ENCODE measurements around the gene GIT2.
"Not testable (repeated sequence)": the region's sequence is repeated elsewhere in the genome, so short reads cannot be mapped to it uniquely, and the experiment has no call there.

GIT2 gene

DNA sequence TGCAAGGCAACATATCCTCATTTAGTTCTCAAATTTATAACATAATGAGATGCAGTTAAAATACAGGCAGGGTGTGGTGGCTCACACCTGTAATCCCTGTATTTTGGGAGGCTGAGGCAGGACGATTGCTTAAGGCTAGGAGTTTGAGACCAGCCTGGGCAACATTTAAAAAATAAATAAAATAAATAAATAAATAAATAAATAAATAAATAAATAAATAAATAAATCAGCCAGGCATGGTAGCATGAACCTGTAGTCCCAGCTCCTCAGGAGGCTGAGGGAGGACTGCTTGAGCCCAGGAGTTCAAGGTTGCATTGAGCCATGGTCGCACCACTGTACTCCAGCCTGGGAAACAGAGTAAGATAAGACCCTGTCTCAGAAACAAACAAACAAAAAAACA, 56.7 kb downstream of the GIT2 start:
- no peak overlapping the region for H3K27ac ChIP-seq (ENCODE audit: insufficient read depth, low read length, poor library complexity, severe bottlenecking)
- no peaks in the 10 kb centered on the region for H3K9me3 ChIP-seq (ENCODE audit: control insufficient read depth, low read length)
- H3K27me3 ChIP-seq (replicated peaks; ENCODE audit: control insufficient read depth, insufficient read depth, low read length, poor library complexity, severe bottlenecking) = no peaks in the 10 kb centered on the region
- no peaks in the 10 kb centered on the region for H3K4me1 ChIP-seq (ENCODE audit: control insufficient read depth, insufficient read depth, low read length, poor library complexity, severe bottlenecking)
- H3K36me3 ChIP-seq (ENCODE audit: control insufficient read depth, insufficient read depth, low read length) = peaks cover 36% of the 10 kb centered on the region
- no peak overlapping the region for H3K4me3 ChIP-seq (ENCODE audit: insufficient read depth, low read depth, low read length, poor library complexity, severe bottlenecking)
- no peak for DNase-seq

DNA sequence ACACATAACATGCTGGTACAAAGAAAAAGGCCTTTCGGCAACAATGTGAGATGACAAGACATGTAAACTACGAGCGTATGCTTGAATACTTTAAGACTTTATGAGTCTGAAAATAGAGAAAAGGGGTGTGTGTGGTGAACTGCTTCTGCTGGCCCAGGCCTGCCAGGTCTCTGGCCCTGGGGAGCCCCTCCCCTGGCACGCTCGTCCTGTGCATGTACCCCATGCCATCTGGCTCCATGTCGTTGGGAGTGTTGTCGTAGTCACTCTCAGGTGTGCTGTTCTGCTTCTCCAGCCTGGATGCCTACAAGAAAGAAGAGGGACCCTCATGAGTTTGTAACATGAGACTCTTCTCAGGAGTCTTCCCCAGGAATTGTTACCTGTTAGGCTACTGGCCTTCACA, 57.2 kb downstream of the GIT2 start:
- DNase-seq = no peak
- H3K4me3 ChIP-seq (ENCODE audit: insufficient read depth, low read depth, low read length, poor library complexity, severe bottlenecking) = no peak overlapping the region
- no peaks in the 10 kb centered on the region for H3K4me1 ChIP-seq (ENCODE audit: control insufficient read depth, insufficient read depth, low read length, poor library complexity, severe bottlenecking)
- H3K9me3 ChIP-seq (ENCODE audit: control insufficient read depth, low read length) = no peaks in the 10 kb centered on the region
- no peaks in the 10 kb centered on the region for H3K27me3 ChIP-seq (replicated peaks; ENCODE audit: control insufficient read depth, insufficient read depth, low read length, poor library complexity, severe bottlenecking)
- no peak overlapping the region for H3K27ac ChIP-seq (ENCODE audit: insufficient read depth, low read length, poor library complexity, severe bottlenecking)
- H3K36me3 ChIP-seq (ENCODE audit: control insufficient read depth, insufficient read depth, low read length) = peaks cover 42% of the 10 kb centered on the region

- no peaks in the 10 kb centered on the region for H3K27me3 ChIP-seq (replicated peaks; ENCODE audit: control insufficient read depth, insufficient read depth, low read length, poor library complexity, severe bottlenecking)
- no peak for DNase-seq
- H3K4me1 ChIP-seq (ENCODE audit: control insufficient read depth, insufficient read depth, low read length, poor library complexity, severe bottlenecking) = no peaks in the 10 kb centered on the region
- no peak overlapping the region for H3K4me3 ChIP-seq (ENCODE audit: insufficient read depth, low read depth, low read length, poor library complexity, severe bottlenecking)
- no peak overlapping the region for H3K27ac ChIP-seq (ENCODE audit: insufficient read depth, low read length, poor library complexity, severe bottlenecking)
- H3K36me3 ChIP-seq (ENCODE audit: control insufficient read depth, insufficient read depth, low read length) = peaks cover 55% of the 10 kb centered on the region
- no peaks in the 10 kb centered on the region for H3K9me3 ChIP-seq (ENCODE audit: control insufficient read depth, low read length)
Observed at GRCh38 chr12:109937371-109937770, 58.8 kb downstream of the GIT2 start.

DNA sequence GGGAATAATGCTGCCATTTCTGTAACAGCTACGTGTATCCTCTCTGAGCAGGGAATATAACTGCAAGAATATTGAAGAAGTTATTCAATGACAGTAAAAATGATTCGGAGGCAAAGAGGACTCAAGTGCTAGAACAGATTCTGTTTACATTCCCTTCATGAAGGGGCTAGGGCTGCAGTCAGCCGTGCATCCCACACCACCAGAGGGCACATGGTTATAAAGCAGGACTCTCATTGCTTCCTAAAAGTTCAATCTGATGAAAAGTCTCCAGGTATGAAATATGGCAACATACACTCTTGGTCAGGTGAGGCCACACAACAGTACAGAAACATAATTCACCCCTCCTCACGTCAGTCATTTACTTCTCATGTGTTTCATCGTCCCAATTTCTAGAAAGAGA, 62.1 kb downstream of the GIT2 start:
- no peaks in the 10 kb centered on the region for H3K27me3 ChIP-seq (replicated peaks; ENCODE audit: control insufficient read depth, insufficient read depth, low read length, poor library complexity, severe bottlenecking)
- no peak for DNase-seq
- no peak overlapping the region for H3K27ac ChIP-seq (ENCODE audit: insufficient read depth, low read length, poor library complexity, severe bottlenecking)
- no peak overlapping the region for H3K4me3 ChIP-seq (ENCODE audit: insufficient read depth, low read depth, low read length, poor library complexity, severe bottlenecking)
- no peaks in the 10 kb centered on the region for H3K9me3 ChIP-seq (ENCODE audit: control insufficient read depth, low read length)
- H3K36me3 ChIP-seq (ENCODE audit: control insufficient read depth, insufficient read depth, low read length) = peaks cover 76% of the 10 kb centered on the region
- no peaks in the 10 kb centered on the region for H3K4me1 ChIP-seq (ENCODE audit: control insufficient read depth, insufficient read depth, low read length, poor library complexity, severe bottlenecking)

- Histone ChIP-seq H3K36me3 (ENCODE audit: control insufficient read depth, insufficient read depth, low read length) (peaks cover 66% of the 10 kb centered on the region), H3K9me3 (ENCODE audit: control insufficient read depth, low read length) (no peaks in the 10 kb centered on the region), H3K4me3 (ENCODE audit: insufficient read depth, low read depth, low read length, poor library complexity, severe bottlenecking) (no peak overlapping the region), H3K27ac (ENCODE audit: insufficient read depth, low read length, poor library complexity, severe bottlenecking) (no peak overlapping the region), H3K27me3 (replicated peaks; ENCODE audit: control insufficient read depth, insufficient read depth, low read length, poor library complexity, severe bottlenecking) (no peaks in the 10 kb centered on the region), H3K4me1 (ENCODE audit: control insufficient read depth, insufficient read depth, low read length, poor library complexity, severe bottlenecking) (no peaks in the 10 kb centered on the region)
- no peak for DNase-seq
Observed at GRCh38 chr12:109932878-109933503, 63.2 kb downstream of the GIT2 start.

DNA sequence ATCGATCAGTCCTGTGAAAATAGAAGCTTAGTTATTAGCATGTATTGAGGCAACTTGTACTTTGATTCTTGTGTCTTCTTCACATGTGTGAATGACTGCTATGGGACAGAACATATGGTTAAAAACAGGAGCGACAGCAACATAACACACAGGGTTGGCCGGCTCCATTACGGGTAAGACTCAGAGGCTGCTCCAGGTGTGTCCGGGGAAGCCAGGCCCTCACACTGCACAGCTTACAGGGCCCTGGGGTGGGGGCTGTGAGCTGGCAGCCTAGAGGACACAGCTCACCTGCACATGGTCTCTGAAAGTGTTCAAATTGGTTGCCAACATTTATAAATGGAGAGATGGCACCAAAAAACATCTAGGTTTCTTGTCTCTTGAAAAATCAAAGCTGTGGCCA, 65.0 kb downstream of the GIT2 start:
- Histone ChIP-seq H3K27me3 (replicated peaks; ENCODE audit: control insufficient read depth, insufficient read depth, low read length, poor library complexity, severe bottlenecking) (no peaks in the 10 kb centered on the region), H3K36me3 (ENCODE audit: control insufficient read depth, insufficient read depth, low read length) (peaks cover 52% of the 10 kb centered on the region), H3K4me3 (ENCODE audit: insufficient read depth, low read depth, low read length, poor library complexity, severe bottlenecking) (no peak overlapping the region), H3K4me1 (ENCODE audit: control insufficient read depth, insufficient read depth, low read length, poor library complexity, severe bottlenecking) (no peaks in the 10 kb centered on the region), H3K9me3 (ENCODE audit: control insufficient read depth, low read length) (no peaks in the 10 kb centered on the region), H3K27ac (ENCODE audit: insufficient read depth, low read length, poor library complexity, severe bottlenecking) (no peak overlapping the region)
- DNase-seq = no peak

- no peaks in the 10 kb centered on the region for H3K9me3 ChIP-seq (ENCODE audit: control insufficient read depth, low read length)
- H3K4me1 ChIP-seq (ENCODE audit: control insufficient read depth, insufficient read depth, low read length, poor library complexity, severe bottlenecking) = no peaks in the 10 kb centered on the region
- no peaks in the 10 kb centered on the region for H3K27me3 ChIP-seq (replicated peaks; ENCODE audit: control insufficient read depth, insufficient read depth, low read length, poor library complexity, severe bottlenecking)
- H3K4me3 ChIP-seq (ENCODE audit: insufficient read depth, low read depth, low read length, poor library complexity, severe bottlenecking) = no peak overlapping the region
- no peak overlapping the region for H3K27ac ChIP-seq (ENCODE audit: insufficient read depth, low read length, poor library complexity, severe bottlenecking)
- peaks cover 45% of the 10 kb centered on the region for H3K36me3 ChIP-seq (ENCODE audit: control insufficient read depth, insufficient read depth, low read length)
- DNase-seq = no peak
Observed at GRCh38 chr12:109930028-109930800, 66.0 kb downstream of the GIT2 start.

- H3K36me3 ChIP-seq (ENCODE audit: control insufficient read depth, insufficient read depth, low read length) = peaks cover 45% of the 10 kb centered on the region
Observed at GRCh38 chr12:109929326-109929725, 66.8 kb downstream of the GIT2 start.

DNA sequence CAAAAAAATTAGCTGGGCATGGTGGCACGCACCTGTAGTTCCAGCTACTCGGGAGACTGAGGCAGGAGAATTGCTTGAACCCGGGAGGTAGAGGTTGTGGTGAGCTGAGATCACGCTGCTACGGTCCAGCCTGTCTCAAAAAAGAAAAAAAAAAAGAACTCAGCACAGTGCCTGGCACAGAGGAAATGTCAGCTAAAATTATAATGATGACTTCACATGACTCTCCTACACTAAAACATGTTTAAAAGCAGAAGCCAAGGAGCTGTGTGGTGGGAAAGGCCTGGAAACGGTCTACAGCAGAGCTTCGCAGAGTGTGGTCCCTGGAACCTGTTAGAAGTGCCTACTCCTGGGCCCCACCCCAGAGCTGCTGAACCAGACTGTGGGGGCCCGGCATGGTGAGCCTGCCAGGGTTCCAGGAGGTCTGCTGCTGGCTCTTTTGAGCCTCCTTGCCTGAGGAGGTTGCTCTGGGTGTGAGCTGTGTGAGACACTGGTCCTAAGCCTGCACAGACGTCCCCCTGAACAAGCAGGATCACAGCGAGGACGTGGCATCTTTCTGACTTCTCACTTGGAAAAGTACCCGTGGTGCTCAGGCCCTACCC, 68.0 kb downstream of the GIT2 start:
- Histone ChIP-seq H3K27me3 (replicated peaks; ENCODE audit: control insufficient read depth, insufficient read depth, low read length, poor library complexity, severe bottlenecking) (no peaks in the 10 kb centered on the region), H3K36me3 (ENCODE audit: control insufficient read depth, insufficient read depth, low read length) (peaks cover 35% of the 10 kb centered on the region), H3K4me1 (ENCODE audit: control insufficient read depth, insufficient read depth, low read length, poor library complexity, severe bottlenecking) (no peaks in the 10 kb centered on the region), H3K9me3 (ENCODE audit: control insufficient read depth, low read length) (no peaks in the 10 kb centered on the region), H3K4me3 (ENCODE audit: insufficient read depth, low read depth, low read length, poor library complexity, severe bottlenecking) (no peak overlapping the region), H3K27ac (ENCODE audit: insufficient read depth, low read length, poor library complexity, severe bottlenecking) (no peak overlapping the region)
- no peak for DNase-seq

More at GRCh38 chr12:109929326-109929725, 66.8 kb downstream of the GIT2 start:
- not testable (repeated sequence) for H3K9me3 ChIP-seq (ENCODE audit: control insufficient read depth, low read length); H3K27ac ChIP-seq (ENCODE audit: insufficient read depth, low read length, poor library complexity, severe bottlenecking); H3K4me3 ChIP-seq (ENCODE audit: insufficient read depth, low read depth, low read length, poor library complexity, severe bottlenecking); H3K27me3 ChIP-seq (replicated peaks; ENCODE audit: control insufficient read depth, insufficient read depth, low read length, poor library complexity, severe bottlenecking); H3K4me1 ChIP-seq (ENCODE audit: control insufficient read depth, insufficient read depth, low read length, poor library complexity, severe bottlenecking); DNase-seq

DNA sequence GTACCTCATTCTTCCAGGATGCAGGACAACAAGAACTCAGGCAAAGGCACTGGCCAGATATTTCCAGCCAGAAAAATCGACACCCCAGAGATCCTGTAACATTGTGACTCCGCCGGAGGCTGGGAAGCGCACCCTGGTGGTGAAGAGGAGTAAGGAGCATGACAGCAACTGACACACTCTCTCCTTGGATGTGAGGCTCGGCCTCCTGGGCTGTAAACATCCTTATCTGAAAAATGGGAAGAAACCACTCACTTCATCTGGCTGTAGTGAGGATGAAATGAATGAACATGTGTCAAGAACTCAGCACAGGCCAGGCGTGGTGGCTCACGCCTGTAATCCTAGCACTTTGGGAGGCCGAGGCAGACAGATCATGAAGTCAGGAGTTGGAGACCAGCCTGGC, 68.5 kb downstream of the GIT2 start:
- peaks cover 30% of the 10 kb centered on the region for H3K36me3 ChIP-seq (ENCODE audit: control insufficient read depth, insufficient read depth, low read length)
- H3K4me3 ChIP-seq (ENCODE audit: insufficient read depth, low read depth, low read length, poor library complexity, severe bottlenecking) = no peak overlapping the region
- H3K27me3 ChIP-seq (replicated peaks; ENCODE audit: control insufficient read depth, insufficient read depth, low read length, poor library complexity, severe bottlenecking) = no peaks in the 10 kb centered on the region
- H3K9me3 ChIP-seq (ENCODE audit: control insufficient read depth, low read length) = no peaks in the 10 kb centered on the region
- H3K27ac ChIP-seq (ENCODE audit: insufficient read depth, low read length, poor library complexity, severe bottlenecking) = no peak overlapping the region
- peak in 1 of 3 donors; percentile 16 for DNase-seq
- H3K4me1 ChIP-seq (ENCODE audit: control insufficient read depth, insufficient read depth, low read length, poor library complexity, severe bottlenecking) = no peaks in the 10 kb centered on the region

All from effector memory CD4-positive, alpha-beta T cell (primary cell).